Choroid plexus epithelial cell (primary cell): Measurements from ENCODE around the gene NPC1L1.
"Not testable (repeated sequence)": the region's sequence is repeated elsewhere in the genome, so short reads cannot be mapped to it uniquely, and the experiment has no call there.

Experiments used
- DNase-seq: peaks from one replicate; pipeline ENCODE4 v3.0.0-alpha.2; 2010; ENCODE audit warnings: low read depth
- H3K4me3 ChIP-seq: 2 replicates; pipeline ENCODE4 v1.5.1; 2011; ENCODE audit warnings: low read depth, mild to moderate bottlenecking, control low read depth, low read length, moderate library complexity
- TF ChIP-seq, protein P1 (sequence below): conservative IDR thresholded peaks from 2 replicates; pipeline ENCODE4 v1.5.1; 2011; ENCODE audit warnings: low read depth, mild to moderate bottlenecking, control low read depth, inconsistent platforms, low read length, moderate library complexity

Gene NPC1L1

DNA sequence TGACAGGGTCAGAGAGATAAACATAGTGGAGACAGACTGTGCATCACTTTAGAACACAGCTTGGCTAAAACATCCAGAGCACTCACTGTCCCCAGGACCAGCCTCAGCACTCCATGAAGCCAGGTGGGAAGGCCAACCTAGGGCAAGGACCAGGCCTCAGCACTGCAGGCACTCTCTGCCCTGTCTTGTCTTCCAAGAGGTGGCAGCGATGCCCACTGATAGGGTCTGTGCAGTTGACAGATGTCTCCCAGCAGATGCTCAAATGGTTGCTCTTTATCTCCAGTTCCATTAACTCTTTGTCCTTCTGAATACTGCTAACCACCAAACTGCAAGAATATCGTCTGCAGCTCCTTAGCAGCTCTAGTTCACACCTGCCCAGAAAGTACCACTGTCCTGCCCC is 23.5 kb upstream of the NPC1L1 start:
- TF ChIP-seq, protein P1, sequence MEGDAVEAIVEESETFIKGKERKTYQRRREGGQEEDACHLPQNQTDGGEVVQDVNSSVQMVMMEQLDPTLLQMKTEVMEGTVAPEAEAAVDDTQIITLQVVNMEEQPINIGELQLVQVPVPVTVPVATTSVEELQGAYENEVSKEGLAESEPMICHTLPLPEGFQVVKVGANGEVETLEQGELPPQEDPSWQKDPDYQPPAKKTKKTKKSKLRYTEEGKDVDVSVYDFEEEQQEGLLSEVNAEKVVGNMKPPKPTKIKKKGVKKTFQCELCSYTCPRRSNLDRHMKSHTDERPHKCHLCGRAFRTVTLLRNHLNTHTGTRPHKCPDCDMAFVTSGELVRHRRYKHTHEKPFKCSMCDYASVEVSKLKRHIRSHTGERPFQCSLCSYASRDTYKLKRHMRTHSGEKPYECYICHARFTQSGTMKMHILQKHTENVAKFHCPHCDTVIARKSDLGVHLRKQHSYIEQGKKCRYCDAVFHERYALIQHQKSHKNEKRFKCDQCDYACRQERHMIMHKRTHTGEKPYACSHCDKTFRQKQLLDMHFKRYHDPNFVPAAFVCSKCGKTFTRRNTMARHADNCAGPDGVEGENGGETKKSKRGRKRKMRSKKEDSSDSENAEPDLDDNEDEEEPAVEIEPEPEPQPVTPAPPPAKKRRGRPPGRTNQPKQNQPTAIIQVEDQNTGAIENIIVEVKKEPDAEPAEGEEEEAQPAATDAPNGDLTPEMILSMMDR: no peak
- no peak for DNase-seq
- H3K4me3 ChIP-seq: no peak overlapping the region

DNA sequence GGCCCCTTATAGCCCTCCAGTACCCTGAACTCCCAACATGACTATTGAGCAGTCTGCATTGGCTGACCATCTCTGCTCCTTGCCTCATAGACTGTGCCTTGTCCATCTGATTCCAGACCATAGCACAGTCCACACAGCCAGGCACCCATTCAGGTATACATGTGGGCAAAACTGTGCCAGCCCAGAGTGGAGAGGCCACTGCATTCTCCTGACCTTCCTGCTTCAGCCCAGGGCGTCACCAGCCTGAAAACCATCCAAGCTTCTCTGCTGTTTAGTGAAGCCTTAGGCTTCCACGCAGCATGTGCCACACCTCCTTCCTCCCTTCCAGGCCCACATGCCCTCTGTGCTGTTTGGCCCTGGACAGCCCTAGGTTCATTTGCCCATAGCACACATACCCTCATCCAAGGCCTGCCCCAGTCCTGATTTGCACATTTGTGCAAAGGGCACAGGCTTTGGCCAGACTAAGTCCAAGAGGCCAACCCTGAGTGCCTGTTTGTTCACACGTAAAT is 22.1 kb upstream of the NPC1L1 start:
- DNase-seq: no peak
- TF ChIP-seq, protein P1: no peak

DNA sequence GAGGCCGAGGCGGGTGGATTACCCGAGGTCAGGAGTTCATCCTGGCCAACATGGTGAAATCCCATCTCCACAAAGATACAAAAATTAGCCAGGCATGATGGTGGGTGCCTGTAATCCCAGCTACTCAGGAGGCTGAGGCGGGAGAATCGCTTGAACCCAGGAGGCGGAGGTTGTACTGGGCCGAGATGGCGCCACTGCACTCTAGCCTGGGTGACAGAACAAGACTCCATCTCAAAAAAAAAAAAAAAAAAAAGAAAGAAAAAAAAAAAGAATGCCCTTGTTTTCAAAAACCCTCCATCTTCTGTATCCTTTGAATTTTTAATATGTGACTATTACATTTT is 21.5 kb upstream of the NPC1L1 start:
- not testable (repeated sequence) for DNase-seq, H3K4me3 ChIP-seq

More for the DNA sequence above, 22.1 kb upstream of the NPC1L1 start:
- no peak overlapping the region for H3K4me3 ChIP-seq

DNA sequence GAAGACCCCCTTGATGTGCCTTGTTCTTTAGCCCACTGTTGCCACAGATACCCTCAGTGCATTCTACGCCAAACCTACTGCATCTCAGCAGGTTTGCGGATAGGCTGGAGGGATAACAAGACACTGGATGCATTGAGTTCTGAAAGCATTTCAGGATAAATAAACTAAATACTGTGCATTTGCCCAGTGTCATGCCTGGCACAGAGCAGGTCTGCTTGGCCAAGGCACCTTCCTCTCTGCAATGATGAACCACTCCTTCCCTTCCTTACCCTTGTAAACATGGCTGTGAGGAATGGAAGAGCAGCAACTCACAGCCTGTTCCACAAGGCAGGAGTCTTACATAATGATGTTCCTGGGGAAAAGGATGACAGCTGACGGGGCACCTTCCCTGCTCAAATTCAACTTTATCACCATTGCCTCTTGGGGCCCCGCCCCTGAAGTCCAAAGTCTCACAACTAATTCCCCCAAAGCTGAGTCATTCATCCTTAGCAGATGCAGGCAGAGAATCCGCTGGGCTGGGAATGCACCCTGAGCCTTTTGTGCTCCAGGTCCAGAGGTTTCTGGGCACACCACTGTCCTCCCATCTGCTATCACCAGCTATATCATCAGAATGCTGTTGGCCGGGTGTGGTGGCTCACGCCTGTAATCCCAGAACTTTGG is 21.0 kb upstream of the NPC1L1 start:
- peak; percentile 51 for DNase-seq

DNA sequence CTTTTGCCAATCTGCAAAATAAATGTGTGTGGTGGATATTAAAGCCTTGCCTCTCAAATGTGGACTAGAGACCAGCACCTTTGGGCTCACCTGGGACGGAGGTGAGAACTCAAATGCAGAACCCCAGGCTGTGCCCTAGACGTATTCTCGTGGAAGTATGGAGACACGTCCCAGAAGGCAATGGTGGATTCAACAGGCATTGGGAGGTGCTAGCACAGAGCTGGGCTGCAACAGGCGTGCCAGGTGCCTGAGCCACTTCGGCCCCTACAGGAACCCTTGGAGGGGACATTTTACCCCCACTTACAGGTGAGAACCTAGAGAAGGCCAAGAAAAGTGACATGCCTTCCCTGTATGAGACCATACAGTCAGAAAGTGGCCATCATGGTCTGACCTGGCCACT is 20.4 kb upstream of the NPC1L1 start:
- no peak for DNase-seq
- TF ChIP-seq, protein P1: no peak

More for the DNA sequence above, 21.0 kb upstream of the NPC1L1 start:
- TF ChIP-seq, protein P1: no peak
- no peak overlapping the region for H3K4me3 ChIP-seq

DNA sequence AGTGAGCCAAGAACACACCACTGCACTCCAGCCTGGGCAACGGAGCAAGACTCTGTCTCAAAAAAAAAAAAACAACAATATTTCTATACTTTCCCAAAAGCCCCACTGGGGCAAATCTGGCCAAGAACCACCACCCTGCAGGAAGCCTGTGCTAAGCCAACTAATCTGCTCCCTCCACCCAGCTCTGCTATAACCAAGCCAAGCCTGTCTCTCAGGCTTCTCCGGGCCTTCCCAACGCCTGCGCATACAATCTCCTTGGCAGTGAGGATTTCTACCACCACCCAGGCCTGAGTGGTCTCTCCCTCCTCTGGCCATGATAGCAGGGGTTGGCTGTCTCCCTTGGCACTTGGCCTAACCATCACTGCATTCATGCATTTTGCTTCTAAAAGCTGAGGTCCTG is 18.4 kb upstream of the NPC1L1 start:
- DNase-seq: no peak
- no peak overlapping the region for H3K4me3 ChIP-seq
- TF ChIP-seq, protein P1: no peak

More for the DNA sequence above, 20.4 kb upstream of the NPC1L1 start:
- H3K4me3 ChIP-seq: no peak overlapping the region

DNA sequence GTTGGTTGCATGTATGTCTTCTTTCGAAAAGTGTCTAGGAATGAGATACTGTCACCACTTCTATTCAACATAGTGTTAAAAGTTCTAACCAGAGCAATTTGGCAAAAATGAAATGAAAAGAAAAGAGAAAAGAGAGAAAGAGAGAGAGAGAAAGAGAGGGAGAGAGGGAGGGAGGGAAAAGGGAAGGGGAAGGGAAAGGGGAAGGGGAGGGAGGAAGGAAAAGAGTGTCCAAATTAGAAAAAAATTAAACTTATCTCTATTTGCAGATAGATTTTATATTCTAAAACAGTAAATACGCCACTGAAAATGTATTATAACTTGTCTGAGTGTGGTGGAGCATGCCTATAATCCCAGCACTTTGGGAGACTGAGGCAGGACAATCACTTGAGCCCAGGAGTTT is 16.4 kb upstream of the NPC1L1 start:
- TF ChIP-seq, protein P1: no peak
- no peak for DNase-seq
- no peak overlapping the region for H3K4me3 ChIP-seq
